Panc1 (cell line): Measurements from ENCODE around the gene OR11A1. TPM values are rescaled to one million over a fixed set of nuclear protein-coding genes. Genes with fewer than 3 reads are reported as not detected.

Source experiments
- ATAC-seq: fragments of 200-7000 bp; cut with Tn5 transposase; 2 replicates; pipeline ENCODE4 v1.9.1; 2020; ENCODE audit warnings: mild to moderate bottlenecking, moderate library complexity
- BruUV-seq: library from RNA; stranded (reverse); fragments of 400-500 nt; replicated peaks from 2 replicates; lab custom pipeline; 2021; lab: Mats Ljungman, UMichigan
- CTCF ChIA-PET: fragments of 300-600 bp; sonication (Branson Sonifier 250); formaldehyde crosslinking; loops from one replicate; lab custom pipeline; 2022; ENCODE audit warnings: antibody characterized with exemption; lab: Charles Lee
- POLR2A ChIA-PET: fragments of 300-600 bp; sonication (Branson Sonifier 250); formaldehyde crosslinking; loops from one replicate; lab custom pipeline; 2022; ENCODE audit warnings: antibody characterized with exemption; lab: Charles Lee
- DNase-seq: peaks from one replicate; pipeline ENCODE4 v3.0.0-alpha.2; 2010; ENCODE audit warnings: low read depth, low spot score
- H3K27ac ChIP-seq: 2 replicates; pipeline ENCODE4 v1.5.1; 2011; ENCODE audit warnings: mild to moderate bottlenecking, low read length, inconsistent platforms
- H3K27me3 ChIP-seq: fragments of 200-500 bp; sonication (Bioruptor generic); 2 replicates; pipeline ENCODE4 v1.6.0; 2014; ENCODE audit warnings: low read length, inconsistent platforms; ENCODE audit not compliant: control insufficient read depth, insufficient read depth
- H3K36me3 ChIP-seq: fragments of 200-500 bp; sonication (Bioruptor generic); 2 replicates; pipeline ENCODE4 v1.5.1; 2014; ENCODE audit warnings: inconsistent platforms, mild to moderate bottlenecking, low read length, moderate library complexity; ENCODE audit not compliant: control insufficient read depth, insufficient read depth
- H3K4me1 ChIP-seq: 2 replicates; pipeline ENCODE4 v1.5.1; 2011; ENCODE audit warnings: inconsistent platforms, mild to moderate bottlenecking, low read length, moderate library complexity; ENCODE audit not compliant: control insufficient read depth, insufficient read depth
- H3K4me3 ChIP-seq, 2 experiments: 2 replicates each; pipeline ENCODE4 v1.5.1; 2011 to 2012; ENCODE audit warnings: low read depth in 2 of 2, low read length in 2 of 2, mild to moderate bottlenecking in 2 of 2, inconsistent platforms in 1 of 2, moderate library complexity in 1 of 2
- H3K9me3 ChIP-seq: fragments of 200-500 bp; sonication (Bioruptor generic); 2 replicates; pipeline ENCODE4 v1.5.1; 2014; ENCODE audit warnings: low read depth, mild to moderate bottlenecking, inconsistent platforms, low read length, moderate library complexity; ENCODE audit not compliant: control insufficient read depth, insufficient read depth
- POLR2AphosphoS5 ChIP-seq: IDR thresholded peaks from 2 replicates; pipeline ENCODE4 v1.6.1; 2012; ENCODE audit warnings: mild to moderate bottlenecking, low read depth, low read length, moderate library complexity
- REST ChIP-seq, 2 experiments: IDR thresholded peaks; 2 replicates each; pipeline ENCODE4 v1.6.1; 2011 to 2012; ENCODE audit warnings: low read depth in 2 of 2, control low read depth in 1 of 2, low read length in 1 of 2, mild to moderate bottlenecking in 1 of 2, moderate library complexity in 1 of 2; ENCODE audit not compliant: insufficient read depth in 1 of 2
- SIN3A ChIP-seq: IDR thresholded peaks from 2 replicates; pipeline ENCODE4 v1.6.1; 2012; ENCODE audit warnings: low read depth, mild to moderate bottlenecking, low read length, moderate library complexity, borderline replicate concordance; ENCODE audit not compliant: insufficient read depth
- TCF7L2 ChIP-seq: IDR thresholded peaks from 2 replicates; pipeline ENCODE4 v1.6.1; 2011; ENCODE audit warnings: mild to moderate bottlenecking, low read depth, low read length, inconsistent platforms
- in situ Hi-C: cut with HindIII; loops from 2 replicates; pipeline ENCODE4 v1.10.0; 2016; ENCODE audit warnings: low sequenced_read_pairs, low pct_unique_long_range_greater_than_20kb
- intact Hi-C: fragments of 100-400 bp; cut with micrococcal nuclease; formaldehyde crosslinking; loops from one replicate; pipeline ENCODE4 v1.10.0; 2022; ENCODE audit not compliant: unreplicated experiment
- total RNA-seq: library from RNA; stranded (reverse); gene quantifications from one replicate; pipeline ENCODE4 v1.2.1, GENCODE V29; 2021; ENCODE audit not compliant: unreplicated experiment
- TF ChIP-seq, protein P1 (sequence below): fragments of 450-650 bp; IDR thresholded peaks from 2 replicates; pipeline ENCODE4 v1.5.1; 2017; ENCODE audit warnings: mild to moderate bottlenecking

Gene OR11A1
- total RNA-seq, 1 experiment from 2014 or later = not detected

DNA sequence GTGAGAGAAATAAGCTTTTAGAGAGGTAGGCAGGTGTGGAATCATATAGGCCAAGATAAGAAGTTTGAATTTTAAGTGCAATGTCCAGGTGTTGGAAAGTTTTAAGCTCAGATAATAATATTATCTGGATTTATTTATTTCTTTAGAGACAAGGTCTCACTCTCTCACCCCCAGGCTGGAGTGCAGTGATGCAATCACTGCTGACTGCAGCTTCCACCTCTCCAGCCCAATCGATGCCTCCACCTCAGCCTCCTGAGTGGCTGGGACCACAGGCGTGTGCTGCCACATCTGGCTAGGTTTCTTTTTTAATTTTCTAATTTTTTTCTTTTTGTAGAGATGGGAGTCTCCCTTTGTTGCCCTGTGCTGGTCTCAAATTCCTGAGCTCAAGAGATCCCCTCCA, 36.4 kb upstream of the OR11A1 start:
- no TSS peak for BruUV-seq
- no peak overlapping the region for H3K4me3 ChIP-seq
- DNase-seq (no peak), ATAC-seq (no peak)
- CTCF ChIA-PET = no interaction called here
- no peak for TF ChIP-seq SIN3A
- TF ChIP-seq, protein P1, sequence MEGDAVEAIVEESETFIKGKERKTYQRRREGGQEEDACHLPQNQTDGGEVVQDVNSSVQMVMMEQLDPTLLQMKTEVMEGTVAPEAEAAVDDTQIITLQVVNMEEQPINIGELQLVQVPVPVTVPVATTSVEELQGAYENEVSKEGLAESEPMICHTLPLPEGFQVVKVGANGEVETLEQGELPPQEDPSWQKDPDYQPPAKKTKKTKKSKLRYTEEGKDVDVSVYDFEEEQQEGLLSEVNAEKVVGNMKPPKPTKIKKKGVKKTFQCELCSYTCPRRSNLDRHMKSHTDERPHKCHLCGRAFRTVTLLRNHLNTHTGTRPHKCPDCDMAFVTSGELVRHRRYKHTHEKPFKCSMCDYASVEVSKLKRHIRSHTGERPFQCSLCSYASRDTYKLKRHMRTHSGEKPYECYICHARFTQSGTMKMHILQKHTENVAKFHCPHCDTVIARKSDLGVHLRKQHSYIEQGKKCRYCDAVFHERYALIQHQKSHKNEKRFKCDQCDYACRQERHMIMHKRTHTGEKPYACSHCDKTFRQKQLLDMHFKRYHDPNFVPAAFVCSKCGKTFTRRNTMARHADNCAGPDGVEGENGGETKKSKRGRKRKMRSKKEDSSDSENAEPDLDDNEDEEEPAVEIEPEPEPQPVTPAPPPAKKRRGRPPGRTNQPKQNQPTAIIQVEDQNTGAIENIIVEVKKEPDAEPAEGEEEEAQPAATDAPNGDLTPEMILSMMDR = no peak
- TF ChIP-seq REST (IDR thresholded peaks at IDR 0.05; ENCODE audit: insufficient read depth in 1 of 2, low read depth in 2 of 2, low read length in 1 of 2) = no peak
- TF ChIP-seq POLR2AphosphoS5 = no peak
- no peak for TF ChIP-seq TCF7L2
- H3K27ac ChIP-seq = no peak overlapping the region
- H3K9me3 ChIP-seq = no peaks in the 10 kb centered on the region
- intact Hi-C loops = no loop called here
- no peaks in the 10 kb centered on the region for H3K4me1 ChIP-seq
- H3K27me3 ChIP-seq = no peaks in the 10 kb centered on the region
- no peaks in the 10 kb centered on the region for H3K36me3 ChIP-seq
- POLR2A ChIA-PET = no interaction called here
- in situ Hi-C loops = no loop called here

DNA sequence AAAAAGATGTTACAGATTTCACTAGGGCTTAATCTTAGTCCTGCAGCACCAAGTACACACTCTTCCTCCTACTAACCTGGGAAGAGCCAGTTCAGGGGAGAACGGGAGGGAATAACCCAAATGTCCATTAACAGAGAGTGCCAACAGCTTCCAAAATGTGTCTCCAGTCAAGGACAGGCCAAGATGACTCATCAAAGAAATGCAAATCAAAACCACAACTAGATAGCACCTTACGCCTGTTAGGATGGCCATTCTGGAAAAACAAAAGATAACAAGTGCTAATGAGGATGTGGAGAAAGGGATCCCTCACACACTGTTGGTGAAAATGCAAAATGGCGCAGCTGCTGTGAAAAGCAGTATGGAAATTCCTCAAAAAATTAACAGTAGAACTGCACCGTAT, 34.7 kb upstream of the OR11A1 start:
- intact Hi-C loops (no loop called here), in situ Hi-C loops (no loop called here)
- no peaks in the 10 kb centered on the region for H3K9me3 ChIP-seq
- no peaks in the 10 kb centered on the region for H3K4me1 ChIP-seq
- H3K36me3 ChIP-seq = no peaks in the 10 kb centered on the region
- no peaks in the 10 kb centered on the region for H3K27me3 ChIP-seq
- no peak overlapping the region for H3K4me3 ChIP-seq
- no TSS peak for BruUV-seq
- no peak overlapping the region for H3K27ac ChIP-seq
- TF ChIP-seq SIN3A = no peak
- no peak for TF ChIP-seq POLR2AphosphoS5
- TF ChIP-seq REST (IDR thresholded peaks at IDR 0.05; ENCODE audit: insufficient read depth in 1 of 2, low read depth in 2 of 2, low read length in 1 of 2) = no peak
- TF ChIP-seq, protein P1 = no peak
- TF ChIP-seq TCF7L2 = no peak
- POLR2A ChIA-PET = no interaction called here
- no peak for ATAC-seq
- CTCF ChIA-PET = no interaction called here
- no peak for DNase-seq
